HG02943 (cell line): Measurements from ENCODE around the gene RBBP8NL.

Experiments used
- ATAC-seq: cut with Tn5 transposase; IDR thresholded peaks from one replicate; pipeline ENCODE4 v1.9.1; 2021; ENCODE audit warnings: mild to moderate bottlenecking, low read depth, moderate library complexity; ENCODE audit not compliant: unreplicated experiment

Gene RBBP8NL

DNA sequence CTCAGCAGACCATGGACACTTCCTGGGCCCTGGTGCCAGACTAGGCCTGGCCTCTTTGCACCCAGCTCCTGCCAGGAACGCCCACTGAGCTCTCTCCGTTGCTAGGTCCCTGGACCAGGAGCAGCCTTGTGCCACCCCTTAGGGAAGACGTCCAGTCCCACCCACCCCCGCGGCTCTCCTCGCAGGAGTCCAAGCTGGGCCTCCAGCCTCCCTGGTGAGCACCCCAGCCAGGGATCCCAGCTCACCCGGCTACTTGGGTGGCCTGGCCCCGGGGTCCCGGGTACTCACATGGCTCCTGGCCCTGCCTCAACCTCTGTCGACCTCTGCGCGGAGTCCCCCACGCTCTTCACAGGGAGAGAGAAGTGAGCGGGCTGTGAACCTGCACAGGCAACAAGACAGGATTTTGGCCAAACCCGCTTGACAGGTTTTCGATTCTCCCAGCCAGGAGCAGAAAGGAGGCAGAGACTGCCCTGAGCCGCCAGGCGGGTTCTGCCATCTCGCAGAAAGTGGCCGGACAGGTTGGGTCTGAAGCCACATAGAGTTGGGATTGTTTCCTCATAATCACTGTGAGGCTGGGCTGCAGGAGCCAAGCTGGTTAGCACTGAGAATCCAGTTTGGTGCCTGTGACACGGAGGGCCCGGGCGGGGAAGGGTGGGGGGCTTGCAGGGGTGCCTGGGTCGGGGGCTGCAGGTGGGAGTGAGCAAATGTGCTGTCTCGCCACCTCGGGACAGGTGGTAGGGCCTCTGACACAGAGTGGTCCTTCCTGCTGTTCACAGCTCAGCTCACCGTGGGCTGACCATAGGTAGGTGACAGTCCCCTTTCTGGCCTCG lies at the start of gene RBBP8NL:
Gene RBBP8NL, minus strand, starts transcription at position 368 of the 830 bp plus-strand sequence. CDS start 7,892 bp downstream, outside the sequence.
- ATAC-seq: no peak

DNA sequence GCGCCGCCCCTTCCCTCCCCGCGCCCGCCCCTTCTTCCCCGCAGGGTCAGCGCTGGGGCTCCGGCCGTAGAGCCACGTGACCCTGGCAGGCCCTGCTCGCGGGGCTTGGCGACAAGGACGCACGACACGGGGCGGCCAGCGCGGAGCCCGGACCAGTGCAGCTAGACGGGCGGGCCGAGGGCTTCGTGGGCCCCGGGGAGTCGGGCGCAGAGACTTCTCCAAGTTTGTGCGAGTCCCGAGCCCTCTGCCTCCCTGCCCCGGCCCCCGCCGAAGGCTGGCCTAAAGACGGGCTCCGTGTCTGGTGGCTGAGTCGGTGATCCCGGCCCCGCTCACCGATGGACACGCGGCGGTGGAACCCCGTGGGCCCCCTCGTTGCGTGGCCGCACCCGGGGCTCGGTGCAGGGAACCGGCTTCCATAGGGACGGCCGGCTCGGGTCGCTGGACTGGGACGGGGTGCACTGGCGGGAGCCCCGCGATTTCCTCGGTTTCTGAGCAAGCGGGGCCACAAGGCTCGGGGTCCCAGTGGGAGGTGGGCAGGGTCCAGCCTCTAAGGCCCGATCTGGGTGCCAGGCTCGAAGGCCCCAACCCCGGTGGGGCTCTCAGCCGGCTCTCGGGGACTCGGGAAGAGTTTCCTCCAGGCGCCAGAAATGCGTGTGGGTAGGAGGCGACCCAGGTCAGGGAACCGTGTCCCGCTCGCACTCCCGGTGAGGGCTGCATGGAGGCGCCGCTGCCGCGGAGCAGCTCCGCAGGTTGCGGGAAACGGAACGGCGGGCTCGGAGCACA lies 48.9 kb upstream of the RBBP8NL start:
- ATAC-seq: no peak

- ATAC-seq: no peak
Observed at GRCh38 chr20:62475772-62476055, 48.4 kb upstream of the RBBP8NL start, which contains the start of gene GATA5. GATA5 (minus strand) TSS chr20:62475995; CDS start chr20:62475521, 474 bp downstream.

DNA sequence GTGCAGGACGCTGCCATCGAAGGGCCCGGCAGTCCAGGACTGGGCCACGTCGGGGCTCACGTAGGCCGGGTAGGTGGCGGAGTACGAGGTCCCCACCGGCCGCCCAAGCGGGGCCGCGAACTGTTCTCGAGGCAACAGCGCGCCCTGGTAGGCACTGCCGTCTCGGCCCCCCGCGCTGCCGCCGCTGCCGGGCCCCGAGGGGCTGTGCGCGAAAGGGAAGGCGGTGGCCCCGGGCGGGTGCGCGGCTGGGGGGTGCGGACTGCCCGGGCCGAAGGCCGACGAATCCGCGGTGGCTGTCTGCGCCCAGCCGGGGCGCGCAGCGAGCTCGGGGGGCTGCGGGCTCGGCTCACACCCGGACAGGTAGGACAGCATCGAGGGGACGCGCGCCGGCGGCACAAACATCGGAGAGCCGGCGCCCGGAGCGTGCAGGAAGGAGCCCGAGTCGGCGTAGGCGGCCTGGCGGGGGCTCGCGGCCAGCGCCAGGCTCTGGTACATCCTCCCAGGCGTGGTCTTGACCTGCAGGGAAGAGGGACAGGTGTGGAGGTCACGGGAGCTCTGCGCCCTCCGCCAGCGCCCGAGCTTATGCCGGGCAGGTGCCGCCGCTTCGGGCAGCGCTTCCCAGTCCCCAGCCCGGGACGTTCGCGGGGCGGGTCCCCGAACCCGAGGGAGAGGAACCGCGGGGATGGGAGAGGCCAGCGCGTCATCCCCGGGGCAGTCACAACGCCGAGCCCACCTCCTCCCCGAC lies 47.9 kb upstream of the RBBP8NL start:
- no peak for ATAC-seq

DNA sequence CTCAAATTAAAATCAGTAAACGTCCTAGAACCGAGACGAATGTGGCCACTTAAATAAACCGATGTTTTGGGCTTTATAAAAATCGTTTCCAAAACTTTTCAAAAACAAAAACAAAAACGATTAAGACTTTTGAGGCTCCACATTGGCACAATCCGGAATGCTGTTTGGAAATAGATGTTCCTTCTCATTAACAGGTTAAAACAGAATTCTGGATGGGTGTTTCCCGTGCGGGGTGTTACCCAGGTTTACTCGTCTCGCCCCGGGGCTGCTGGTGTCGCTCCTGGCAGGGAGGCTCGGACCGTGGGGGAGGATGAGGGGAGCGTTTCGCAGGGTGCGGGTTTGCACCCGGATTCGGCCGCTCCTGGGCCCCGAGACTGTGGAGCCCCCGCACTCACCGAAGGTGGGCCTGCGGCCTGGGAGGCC lies 47.3 kb upstream of the RBBP8NL start:
- no peak for ATAC-seq

DNA sequence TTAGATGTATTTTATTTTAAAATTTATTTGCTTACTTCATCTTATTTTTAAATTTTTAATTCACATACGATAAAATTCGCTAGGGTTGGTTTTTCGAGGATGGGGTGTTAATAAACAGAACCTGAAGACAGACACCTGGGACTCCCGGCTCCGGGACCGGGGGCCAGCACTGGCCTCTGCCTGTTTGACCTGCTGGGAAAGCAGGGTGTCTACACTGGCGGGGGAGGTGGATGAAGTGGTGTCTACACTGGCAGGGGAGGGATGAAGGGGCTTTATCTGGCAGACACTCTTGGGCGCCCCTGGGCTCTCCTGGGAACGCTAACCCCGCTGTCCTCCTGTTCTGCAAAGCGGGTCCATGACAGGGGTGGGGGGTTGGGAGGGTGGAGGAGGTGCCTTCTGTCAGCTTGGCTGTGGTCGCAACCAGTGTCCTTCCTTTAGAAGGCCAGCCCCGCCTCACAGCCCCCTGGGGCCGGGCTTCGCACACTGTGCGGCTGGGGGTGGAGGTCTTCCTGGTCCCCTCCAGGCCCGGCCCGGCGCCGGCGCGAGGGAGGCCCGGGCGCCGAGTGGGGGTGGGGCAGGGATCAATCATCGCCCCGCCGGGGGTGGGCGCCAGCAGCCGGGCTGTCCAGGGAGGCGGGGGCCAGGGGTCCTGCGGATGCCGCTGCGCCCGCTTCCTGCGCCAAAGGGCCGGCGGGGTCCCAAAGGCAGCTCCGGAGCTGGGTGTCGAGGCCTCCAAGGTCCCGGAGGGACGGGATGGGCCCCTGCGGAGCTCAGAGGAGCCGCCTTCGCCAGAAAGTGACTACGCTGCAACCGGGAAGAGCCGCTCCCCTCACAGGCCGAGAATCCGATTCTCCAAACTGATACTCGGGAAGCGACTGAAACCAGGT lies 46.6 kb upstream of the RBBP8NL start:
- ATAC-seq: no peak

DNA sequence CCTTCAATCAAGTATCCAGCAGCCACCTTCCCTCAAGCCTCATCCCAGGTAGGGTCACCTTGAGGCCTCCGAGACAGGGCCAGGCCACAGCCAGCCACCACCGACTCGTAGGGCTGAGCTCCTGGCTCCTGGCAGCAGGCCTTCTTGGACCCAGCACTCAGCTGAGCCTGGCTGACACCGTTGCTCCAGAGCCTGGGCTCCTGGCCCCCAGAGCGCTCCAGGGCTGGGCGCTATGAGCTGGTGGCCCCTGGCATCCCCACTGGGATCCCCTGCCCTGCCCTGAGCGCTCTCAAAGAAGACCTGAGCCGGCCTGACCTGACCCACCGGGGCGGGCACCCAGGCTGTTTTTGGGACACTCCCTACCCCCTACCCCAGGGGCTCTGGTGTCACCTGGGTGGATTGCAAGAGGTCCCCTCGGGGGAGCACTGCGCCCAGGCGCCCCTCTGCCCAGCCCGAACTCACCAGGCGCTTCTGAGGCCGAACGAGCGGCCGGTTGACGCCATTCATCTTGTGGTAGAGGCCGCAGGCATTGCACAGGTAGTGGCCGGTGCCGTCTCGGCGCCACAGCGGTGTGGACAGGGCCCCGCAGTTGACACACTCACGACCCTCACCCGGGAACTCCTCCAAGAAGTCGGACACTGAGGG lies 45.7 kb upstream of the RBBP8NL start:
- no peak for ATAC-seq

DNA sequence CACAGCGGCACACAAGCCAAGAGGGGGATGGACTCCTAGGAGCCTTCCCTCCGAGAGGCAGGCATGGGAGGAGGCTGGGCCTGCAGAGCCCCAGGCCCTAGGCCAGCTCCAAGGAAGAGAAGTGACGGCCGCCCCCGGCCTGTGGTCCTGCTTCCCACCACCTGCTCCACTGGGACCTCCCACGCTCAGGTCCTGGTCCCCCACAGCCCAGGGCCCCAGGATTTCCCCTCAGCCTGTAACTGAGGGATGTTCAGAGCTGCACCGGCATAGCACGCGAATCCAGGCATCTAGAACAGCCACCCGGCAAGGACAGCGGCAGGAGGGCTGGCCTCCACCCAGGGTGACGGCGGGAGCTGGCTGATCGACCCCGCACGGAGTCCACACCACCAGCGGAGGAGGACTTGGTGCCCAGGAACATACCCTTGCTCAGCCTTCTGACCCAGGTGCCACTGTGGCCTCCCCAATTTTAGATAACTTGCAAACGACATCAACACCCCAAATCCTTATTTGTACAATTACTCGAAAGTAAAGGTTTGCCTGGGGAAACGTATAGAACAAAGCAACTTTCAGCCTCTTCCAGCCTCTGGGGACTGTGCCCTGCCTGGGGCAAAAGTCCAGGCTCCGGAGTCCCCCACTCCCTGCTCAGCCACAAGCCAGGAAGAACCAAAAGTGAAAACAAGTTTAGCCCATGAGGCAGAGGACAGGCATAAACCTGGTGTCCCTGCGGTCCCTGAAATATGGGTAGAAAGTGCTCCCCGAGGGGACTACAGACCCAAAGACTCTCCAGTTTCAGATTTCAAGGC lies 45.0 kb upstream of the RBBP8NL start:
- ATAC-seq: no peak

GRCh38 chr20:62470459-62470858 lies 43.1 kb upstream of the RBBP8NL start:
- no peak for ATAC-seq

DNA sequence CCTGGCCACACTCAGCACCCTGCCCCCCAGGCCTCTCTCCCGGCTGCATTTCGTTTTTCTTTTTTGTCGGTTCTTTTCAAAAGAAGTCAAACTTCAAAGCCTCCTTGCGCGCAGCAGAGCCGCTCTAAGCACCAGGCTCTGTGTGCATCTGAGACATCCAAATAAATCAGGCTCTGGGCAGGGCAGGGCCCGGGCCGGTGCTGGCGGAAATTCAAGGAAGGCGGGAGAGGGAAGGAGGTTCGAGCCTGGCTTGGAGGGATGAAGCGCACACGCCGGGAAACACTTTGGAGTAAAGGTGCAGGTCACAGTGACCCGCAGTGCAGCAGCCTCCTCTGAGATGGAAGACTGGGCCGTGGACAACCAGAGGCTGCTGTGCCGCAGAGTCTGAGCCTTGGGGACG lies 42.7 kb upstream of the RBBP8NL start:
- no peak for ATAC-seq

- no peak for ATAC-seq
Observed at GRCh38 chr20:62469352-62469751, 42.0 kb upstream of the RBBP8NL start.

DNA sequence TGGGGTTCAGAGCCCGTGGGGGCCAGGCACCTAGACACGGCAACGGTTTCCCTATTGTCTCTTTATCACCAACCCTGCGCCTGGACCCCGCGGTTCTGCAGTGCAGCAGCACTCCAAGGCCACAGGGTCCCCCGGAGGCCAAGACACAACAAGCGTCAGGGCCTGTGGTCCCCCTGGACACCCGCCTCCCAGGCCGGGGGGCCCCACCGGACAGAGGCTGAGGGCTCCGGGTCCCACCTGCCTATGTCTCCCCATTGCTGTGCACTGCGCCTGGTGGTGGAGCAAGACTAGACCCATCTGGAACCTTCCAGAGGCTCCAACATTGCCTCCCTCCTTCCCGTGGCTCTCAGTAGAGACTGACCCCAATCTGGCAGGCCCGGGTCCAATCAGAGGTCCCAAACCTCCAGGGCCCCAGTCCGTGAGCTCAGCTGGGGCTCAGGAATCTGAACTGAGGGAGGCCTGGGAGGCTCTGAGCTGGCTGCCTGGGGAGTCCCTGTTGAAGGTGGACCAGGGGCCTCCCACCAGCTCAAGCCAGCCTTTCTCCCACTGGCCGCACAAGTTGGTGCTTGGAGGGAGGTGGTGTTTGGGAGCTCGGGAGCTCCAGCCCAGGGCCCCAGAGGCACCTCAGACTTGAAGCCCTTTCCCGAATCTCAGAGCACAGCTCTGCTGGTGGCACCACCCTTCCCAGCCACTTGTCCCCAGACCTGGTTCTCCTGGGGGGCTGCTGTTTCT lies 39.6 kb upstream of the RBBP8NL start:
- no peak for ATAC-seq

DNA sequence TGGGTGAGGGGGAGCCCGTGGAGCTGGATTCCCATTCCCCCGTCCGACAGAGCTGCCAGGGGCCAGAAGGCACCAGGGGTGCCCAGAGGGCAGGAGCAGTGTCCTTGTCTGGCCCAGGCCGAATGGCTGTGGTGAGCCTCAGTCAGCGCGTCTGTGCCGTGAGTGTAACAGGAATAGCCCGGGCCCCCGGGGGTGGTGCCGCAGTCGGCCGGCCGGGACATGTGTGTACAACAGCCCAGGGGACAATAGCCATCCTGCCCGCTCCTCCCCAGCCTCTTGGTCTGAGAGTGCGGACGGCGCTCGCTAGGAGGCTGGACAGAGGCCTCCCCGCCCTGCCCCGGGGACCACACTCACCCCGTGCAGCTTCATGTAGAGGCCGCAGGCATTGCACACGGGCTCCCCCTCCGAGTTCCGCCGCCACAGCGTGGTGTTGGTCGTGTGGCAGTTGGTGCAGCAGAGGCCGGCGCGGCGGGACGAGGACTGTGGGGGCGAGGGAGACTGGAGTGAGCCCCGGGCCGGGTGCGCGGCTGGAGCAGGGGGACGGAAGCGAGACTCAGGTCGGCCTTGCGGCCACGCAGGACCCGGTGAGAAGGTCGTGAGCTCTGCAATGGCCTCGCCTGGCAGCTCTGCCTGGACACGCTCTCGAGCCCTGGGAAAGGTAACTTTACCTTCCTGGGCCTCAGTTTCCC lies 38.9 kb upstream of the RBBP8NL start:
- ATAC-seq: no peak

GRCh38 chr20:62464990-62465389 lies 37.7 kb upstream of the RBBP8NL start:
- ATAC-seq: no peak

- no peak for ATAC-seq
Observed at GRCh38 chr20:62464425-62464770, 37.1 kb upstream of the RBBP8NL start.

- ATAC-seq: no peak
Observed at GRCh38 chr20:62463651-62464424, 36.5 kb upstream of the RBBP8NL start.
